Natural killer cell treated with Interleukin-12 subunit alpha and Interleukin-12 subunit beta and Interleukin-15 and Interleukin-18, amount 100 ng/mL, for 72 hours (primary cell): ENCODE measurements around the gene SANBR. TPM values are rescaled to one million over a fixed set of nuclear protein-coding genes. Genes with fewer than 3 reads are reported as not detected.

Experiments used
- ATAC-seq, 2 donors: fragments of 150-1000 bp; cut with Tn5 transposase in 1 of 2; sonication (Bioruptor Pico), chemical (Tn5 transposase) in 1 of 2; 2 replicates each; pipeline ENCODE4 v1.10.0; 2021
- DNase-seq: peaks from one replicate; pipeline ENCODE4 v3.0.0; 2022; ENCODE audit warnings: low spot score
- H3K27ac Mint-ChIP-seq, 2 donors: 1 replicate in 1 of 2; 2 replicates in 1 of 2; pipeline ENCODE4 v1.8.0; 2022; ENCODE audit warnings: mixed read lengths in 2 of 2, mild to moderate bottlenecking in 1 of 2, moderate library complexity in 1 of 2
- H3K27me3 Mint-ChIP-seq, 2 donors: 1 replicate in 1 of 2; 2 replicates in 1 of 2; pipeline ENCODE4 v1.8.0; 2022; ENCODE audit warnings: mixed read lengths in 2 of 2
- H3K36me3 Mint-ChIP-seq: one replicate; pipeline ENCODE4 v1.8.0; 2022; ENCODE audit warnings: mixed read lengths
- H3K4me1 Mint-ChIP-seq, 2 donors: 1 replicate in 1 of 2; 2 replicates in 1 of 2; pipeline ENCODE4 v1.8.0; 2022; ENCODE audit warnings: low read depth in 2 of 2, mixed read lengths in 2 of 2, mild to moderate bottlenecking in 1 of 2
- H3K4me3 Mint-ChIP-seq: one replicate; pipeline ENCODE4 v1.8.0; 2022; ENCODE audit warnings: mixed read lengths
- H3K9me3 Mint-ChIP-seq: 2 replicates; pipeline ENCODE4 v1.8.0; 2022; ENCODE audit warnings: mixed read lengths
- total RNA-seq, 2 donors: library from RNA; stranded (reverse); gene quantifications; one replicate each; pipeline ENCODE4 v1.2.3, GENCODE V29; 2022

The SANBR gene
- total RNA-seq, 2 donors from 2014 or later, result 1.8 to 4.7 TPM

DNA sequence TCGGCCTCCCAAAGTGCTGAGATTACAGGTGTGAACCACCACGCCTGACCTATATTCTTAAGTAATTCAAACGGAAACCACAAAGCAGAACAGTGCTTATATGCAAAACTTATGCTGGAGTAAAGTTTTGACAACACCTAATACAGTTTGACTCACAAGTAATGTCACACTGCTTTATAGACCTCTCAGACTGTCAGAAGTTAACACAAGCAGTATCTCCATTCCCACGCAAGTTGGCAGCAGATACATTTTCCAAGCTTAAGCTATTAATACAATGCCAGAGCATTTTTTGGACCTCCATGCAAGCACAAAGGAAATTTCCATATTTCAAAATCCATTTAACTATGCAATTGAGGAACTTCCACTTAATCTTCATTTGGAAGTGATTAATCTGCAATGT is 21.0 kb upstream of the SANBR start:
- H3K27me3 Mint-ChIP-seq, result no peaks in the 10 kb centered on the region
- no peak for DNase-seq
- H3K9me3 Mint-ChIP-seq, result no peaks in the 10 kb centered on the region
- H3K4me1 Mint-ChIP-seq, result peaks cover 16% of the 10 kb centered on the region in 2 donors
- ATAC-seq, result peak; percentile 40 to 79
- no peak overlapping the region for H3K4me3 Mint-ChIP-seq
- peaks cover 10% of the 10 kb centered on the region for H3K36me3 Mint-ChIP-seq
- H3K27ac Mint-ChIP-seq, result peak overlapping the region; percentile 3 to 57

DNA sequence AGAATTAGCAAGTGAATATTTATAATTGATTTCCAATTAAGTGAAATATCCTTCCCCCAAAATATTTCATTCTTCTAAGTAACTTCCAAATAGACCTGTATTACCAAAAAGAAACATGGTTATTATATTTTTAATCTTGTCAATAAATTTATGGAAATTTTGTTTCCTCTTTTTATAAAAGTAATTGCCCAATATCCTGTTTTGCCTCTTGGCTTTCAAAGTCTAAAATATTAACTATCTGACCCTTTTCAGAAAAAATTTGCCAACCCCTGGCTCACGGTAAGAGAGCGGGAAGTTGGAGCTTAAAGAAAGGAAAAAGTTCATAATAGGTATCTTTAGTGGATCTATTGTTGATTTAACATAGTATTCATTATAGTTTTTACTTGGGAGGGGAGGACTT is 20.4 kb upstream of the SANBR start:
- H3K4me3 Mint-ChIP-seq, result no peak overlapping the region
- H3K9me3 Mint-ChIP-seq, result no peaks in the 10 kb centered on the region
- peaks cover 15 to 16% of the 10 kb centered on the region in 2 donors for H3K4me1 Mint-ChIP-seq
- H3K27ac Mint-ChIP-seq, result no peak overlapping the region
- H3K27me3 Mint-ChIP-seq, result no peaks in the 10 kb centered on the region
- H3K36me3 Mint-ChIP-seq, result peaks cover 10% of the 10 kb centered on the region
- ATAC-seq, result no peak
- DNase-seq, result no peak

DNA sequence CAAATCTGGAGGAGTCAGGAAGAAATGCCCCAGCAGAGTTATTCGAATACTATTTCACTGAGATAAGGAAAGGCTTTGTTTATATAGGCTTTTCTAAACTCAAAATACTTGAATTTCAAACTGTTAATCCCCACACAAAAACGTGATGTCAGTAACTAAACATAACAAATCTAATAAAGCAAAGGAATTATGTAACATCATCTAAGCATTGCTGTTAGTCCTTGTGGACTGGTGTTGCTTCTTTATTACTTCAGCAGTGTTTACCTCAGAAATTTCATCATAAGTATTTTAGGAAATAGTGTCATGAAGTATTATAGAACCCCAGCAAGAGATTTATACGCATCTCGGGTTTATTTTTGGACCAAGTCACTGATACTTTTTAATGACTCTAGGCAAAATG is 19.7 kb upstream of the SANBR start:
- Mint-ChIP-seq H3K9me3 (no peaks in the 10 kb centered on the region), H3K4me1 (peaks cover 14 to 15% of the 10 kb centered on the region in 2 donors), H3K27ac (no peak overlapping the region), H3K4me3 (no peak overlapping the region), H3K36me3 (peaks cover 10% of the 10 kb centered on the region), H3K27me3 (no peaks in the 10 kb centered on the region)
- ATAC-seq (no peak), DNase-seq (no peak)

DNA sequence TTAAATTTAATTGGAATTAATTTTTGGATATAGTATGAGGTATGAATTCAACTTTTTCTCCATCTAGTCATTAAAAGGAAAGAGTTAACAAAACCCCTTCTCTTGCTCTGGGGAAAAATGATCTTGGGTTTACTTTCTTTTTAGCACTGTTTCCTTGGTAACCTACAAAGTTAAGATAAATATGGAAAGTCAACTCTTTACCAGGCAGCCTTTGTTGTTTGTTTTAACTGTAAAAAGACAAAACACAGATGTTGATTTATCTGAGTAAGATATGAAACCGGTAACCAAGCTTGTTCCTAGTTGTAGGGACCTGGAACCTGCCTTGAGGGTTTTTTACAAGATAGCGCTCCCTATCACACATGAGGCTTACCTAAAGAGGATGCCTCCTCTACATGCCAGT is 10.1 kb upstream of the SANBR start:
- Mint-ChIP-seq H3K27ac (no peak overlapping the region), H3K4me3 (no peak overlapping the region), H3K27me3 (no peaks in the 10 kb centered on the region), H3K9me3 (no peaks in the 10 kb centered on the region), H3K36me3 (peaks cover 4% of the 10 kb centered on the region), H3K4me1 (no peaks in the 10 kb centered on the region)
- ATAC-seq (no peak), DNase-seq (no peak)

DNA sequence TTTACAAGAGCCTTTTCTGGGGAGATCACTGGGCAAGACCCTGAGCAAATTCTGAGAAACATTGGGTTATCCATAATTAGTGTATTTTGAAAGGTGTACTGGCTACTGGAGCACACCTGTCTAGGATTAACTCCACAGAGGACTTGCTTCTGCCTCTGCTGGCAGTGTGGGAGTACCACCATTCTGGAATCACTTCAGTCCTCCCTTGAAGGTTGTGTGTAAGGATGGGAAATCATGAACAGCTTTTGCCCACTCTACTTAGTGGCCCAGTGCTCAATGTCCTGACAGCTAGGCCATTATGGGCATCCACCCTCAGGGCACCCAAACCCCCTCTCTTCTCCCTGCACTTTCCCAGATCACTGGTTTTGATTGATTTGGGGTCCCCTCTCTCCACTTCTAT is 8.1 kb upstream of the SANBR start:
- Mint-ChIP-seq H3K27me3 (no peaks in the 10 kb centered on the region), H3K36me3 (no peaks in the 10 kb centered on the region), H3K9me3 (no peaks in the 10 kb centered on the region), H3K27ac (no peak overlapping the region), H3K4me3 (no peak overlapping the region), H3K4me1 (no peaks in the 10 kb centered on the region)
- ATAC-seq (no peak), DNase-seq (no peak)

DNA sequence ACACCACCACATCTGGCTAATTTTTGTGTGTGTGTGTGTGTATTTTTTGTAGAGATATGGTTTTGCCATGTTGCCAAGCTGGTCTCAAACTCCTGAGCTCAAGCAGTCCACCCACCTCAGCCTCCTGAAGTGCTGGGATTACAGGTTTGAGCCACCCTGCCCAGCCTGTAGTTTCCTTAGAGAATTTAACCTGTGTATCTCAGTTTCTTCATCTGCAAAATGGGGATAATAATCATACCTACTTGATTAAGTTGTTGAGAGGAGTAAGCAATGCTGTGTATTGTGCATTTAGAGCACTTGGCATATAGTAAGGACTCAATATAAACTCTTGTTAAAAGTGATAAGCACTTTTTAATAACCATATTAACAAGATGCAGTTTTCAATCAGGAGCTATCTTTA is 6.3 kb upstream of the SANBR start:
- DNase-seq (no peak), ATAC-seq (no peak)
- H3K27ac Mint-ChIP-seq, result no peak overlapping the region
- H3K9me3 Mint-ChIP-seq, result no peaks in the 10 kb centered on the region
- no peaks in the 10 kb centered on the region for H3K4me1 Mint-ChIP-seq
- H3K27me3 Mint-ChIP-seq, result no peaks in the 10 kb centered on the region
- H3K4me3 Mint-ChIP-seq, result no peak overlapping the region
- H3K36me3 Mint-ChIP-seq, result no peaks in the 10 kb centered on the region

DNA sequence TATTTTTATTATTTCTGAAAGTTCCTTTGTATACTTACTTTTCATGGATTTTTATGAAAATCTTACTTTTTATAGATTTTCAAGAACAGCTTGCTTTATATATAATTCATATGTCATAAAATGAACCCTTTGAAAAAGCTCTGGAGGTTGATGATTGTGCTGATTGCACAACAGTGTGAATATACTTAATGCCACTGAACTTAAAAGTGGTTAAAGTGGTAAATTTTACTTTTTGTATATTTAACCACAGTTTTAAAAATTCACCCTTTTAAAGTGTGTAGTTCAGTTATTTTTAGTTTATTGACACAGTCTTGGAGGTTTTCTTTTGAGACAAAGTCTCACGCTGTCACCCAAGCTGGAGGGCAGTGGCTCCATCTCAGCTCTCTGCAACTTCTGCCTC is 8.4 kb downstream of the SANBR start:
- H3K36me3 Mint-ChIP-seq, result peaks cover 4% of the 10 kb centered on the region
- no peak overlapping the region for H3K27ac Mint-ChIP-seq
- DNase-seq, result no peak
- H3K4me1 Mint-ChIP-seq, result no peaks in the 10 kb centered on the region
- no peak overlapping the region for H3K4me3 Mint-ChIP-seq
- H3K9me3 Mint-ChIP-seq, result no peaks in the 10 kb centered on the region
- no peaks in the 10 kb centered on the region for H3K27me3 Mint-ChIP-seq
- no peak for ATAC-seq

DNA sequence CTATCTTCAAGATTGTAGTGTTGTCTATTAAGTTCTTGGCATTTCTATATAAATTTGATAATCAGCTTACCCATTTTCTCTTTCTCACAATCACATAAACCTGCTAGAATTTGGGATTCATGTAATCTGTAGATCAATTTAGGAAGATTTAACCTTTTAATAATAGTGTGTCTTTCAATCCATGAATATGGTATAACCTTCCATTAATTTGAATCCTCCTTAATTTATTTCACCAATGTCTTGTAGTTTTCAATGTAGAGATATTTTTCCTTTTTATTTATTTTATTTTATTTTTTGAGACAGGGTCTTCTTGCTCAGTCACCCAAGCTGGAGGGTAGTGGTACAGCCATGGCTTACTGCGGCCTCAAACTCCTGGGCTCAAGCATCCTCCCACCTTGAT is 20.2 kb downstream of the SANBR start:
- no peak for DNase-seq
- Mint-ChIP-seq H3K4me3 (no peak overlapping the region), H3K27me3 (no peaks in the 10 kb centered on the region), H3K4me1 (no peaks in the 10 kb centered on the region), H3K9me3 (no peaks in the 10 kb centered on the region), H3K36me3 (no peaks in the 10 kb centered on the region), H3K27ac (no peak overlapping the region)
- no peak for ATAC-seq

DNA sequence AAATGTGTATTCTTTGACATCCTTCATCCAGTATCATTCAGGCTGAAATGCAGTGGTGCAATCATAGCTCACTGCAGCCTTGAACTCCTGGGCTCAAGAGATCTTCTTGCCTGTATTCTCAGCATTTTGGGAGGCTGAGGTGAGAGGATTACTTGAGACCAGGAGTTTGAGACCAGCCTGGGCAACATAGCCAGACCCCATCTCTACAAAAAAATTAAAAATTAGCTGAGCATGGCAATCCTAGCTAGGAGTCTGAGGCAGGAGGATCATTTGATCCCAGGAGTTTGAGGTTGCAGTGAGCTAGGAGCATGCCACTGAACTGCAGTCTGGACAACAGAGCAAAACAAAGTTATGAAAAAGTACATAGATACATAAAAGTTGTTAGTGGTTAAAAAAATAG is 24.1 kb downstream of the SANBR start:
- ATAC-seq (no peak), DNase-seq (no peak)
- no peaks in the 10 kb centered on the region for H3K36me3 Mint-ChIP-seq
- H3K27me3 Mint-ChIP-seq, result no peaks in the 10 kb centered on the region
- H3K4me3 Mint-ChIP-seq, result no peak overlapping the region
- H3K4me1 Mint-ChIP-seq, result no peaks in the 10 kb centered on the region
- H3K27ac Mint-ChIP-seq, result no peak overlapping the region
- H3K9me3 Mint-ChIP-seq, result no peaks in the 10 kb centered on the region

DNA sequence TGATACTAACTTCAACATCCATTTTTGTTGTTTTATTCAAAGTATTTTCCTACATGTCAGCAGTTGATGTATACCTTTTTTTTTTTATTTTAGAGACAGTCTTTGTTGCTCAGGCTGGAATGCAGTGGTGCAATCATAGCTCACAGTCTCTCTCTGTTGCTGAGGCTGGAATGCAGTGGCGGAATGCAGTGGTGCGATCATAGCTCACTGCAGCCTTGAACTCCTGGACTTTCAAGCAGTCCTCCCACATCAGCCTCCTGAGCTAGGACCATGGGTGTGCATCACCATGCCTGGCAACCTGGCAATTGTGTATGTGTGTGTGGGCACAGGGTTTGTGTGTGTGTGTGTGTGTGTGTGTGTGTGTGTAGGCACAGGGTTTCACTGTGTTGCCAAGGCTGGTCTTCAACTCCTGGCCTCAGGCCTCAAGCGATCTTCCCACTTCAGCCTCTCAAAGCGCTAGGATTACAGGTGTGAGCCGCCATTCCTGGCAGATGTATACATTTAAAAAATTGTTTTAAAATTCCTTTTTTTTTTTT is 24.8 kb downstream of the SANBR start:
- H3K9me3 Mint-ChIP-seq, result no peaks in the 10 kb centered on the region
- no peak overlapping the region for H3K27ac Mint-ChIP-seq
- H3K4me3 Mint-ChIP-seq, result no peak overlapping the region
- no peaks in the 10 kb centered on the region for H3K36me3 Mint-ChIP-seq
- H3K27me3 Mint-ChIP-seq, result no peaks in the 10 kb centered on the region
- ATAC-seq (no peak), DNase-seq (no peak)
- no peaks in the 10 kb centered on the region for H3K4me1 Mint-ChIP-seq

DNA sequence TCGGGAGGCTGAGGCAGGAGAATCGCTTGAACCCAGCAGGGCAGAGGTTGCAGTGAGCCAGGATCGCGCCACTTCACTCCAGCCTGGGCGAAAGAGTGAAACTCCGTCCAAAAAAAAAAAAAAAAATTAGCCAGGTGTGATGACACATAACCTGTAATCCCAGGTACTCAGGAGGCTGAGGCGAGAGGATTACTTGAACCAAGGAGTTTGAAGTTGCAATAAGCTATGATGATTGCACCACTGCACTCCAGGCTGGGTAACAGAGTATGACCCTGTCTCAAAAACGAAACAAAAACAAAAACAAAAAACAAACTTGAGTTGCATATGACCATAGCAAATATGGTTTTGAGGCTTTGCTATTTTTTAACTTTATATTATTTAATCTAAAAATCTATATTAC is 25.8 kb downstream of the SANBR start:
- no peaks in the 10 kb centered on the region for H3K36me3 Mint-ChIP-seq
- H3K27me3 Mint-ChIP-seq, result no peaks in the 10 kb centered on the region
- no peak for ATAC-seq
- H3K9me3 Mint-ChIP-seq, result no peaks in the 10 kb centered on the region
- no peak overlapping the region for H3K4me3 Mint-ChIP-seq
- no peaks in the 10 kb centered on the region for H3K4me1 Mint-ChIP-seq
- no peak overlapping the region for H3K27ac Mint-ChIP-seq
- DNase-seq, result no peak

DNA sequence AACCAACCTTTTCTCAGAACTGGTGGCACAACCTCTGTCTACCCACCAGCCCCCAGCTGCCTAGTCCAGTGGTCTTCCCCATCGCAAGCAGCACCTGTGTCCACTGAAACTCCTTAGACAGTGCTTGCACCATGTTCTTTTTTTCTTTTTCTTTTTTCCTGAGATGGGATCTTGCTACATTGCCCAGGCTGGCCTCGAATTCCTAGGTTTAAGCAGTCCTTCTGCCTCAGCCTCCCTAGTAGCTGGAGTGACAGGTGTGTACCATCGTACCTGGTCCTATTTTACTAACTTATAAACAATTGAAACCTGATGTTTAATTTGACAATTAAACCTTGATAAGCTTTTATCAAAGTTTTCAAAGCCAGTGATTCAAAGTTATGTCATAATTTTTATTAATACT is 30.8 kb downstream of the SANBR start:
- DNase-seq, result no peak
- H3K9me3 Mint-ChIP-seq, result no peaks in the 10 kb centered on the region
- ATAC-seq, result no peak
- H3K27me3 Mint-ChIP-seq, result no peaks in the 10 kb centered on the region
- H3K4me3 Mint-ChIP-seq, result no peak overlapping the region
- H3K36me3 Mint-ChIP-seq, result no peaks in the 10 kb centered on the region
- no peaks in the 10 kb centered on the region for H3K4me1 Mint-ChIP-seq
- H3K27ac Mint-ChIP-seq, result no peak overlapping the region

DNA sequence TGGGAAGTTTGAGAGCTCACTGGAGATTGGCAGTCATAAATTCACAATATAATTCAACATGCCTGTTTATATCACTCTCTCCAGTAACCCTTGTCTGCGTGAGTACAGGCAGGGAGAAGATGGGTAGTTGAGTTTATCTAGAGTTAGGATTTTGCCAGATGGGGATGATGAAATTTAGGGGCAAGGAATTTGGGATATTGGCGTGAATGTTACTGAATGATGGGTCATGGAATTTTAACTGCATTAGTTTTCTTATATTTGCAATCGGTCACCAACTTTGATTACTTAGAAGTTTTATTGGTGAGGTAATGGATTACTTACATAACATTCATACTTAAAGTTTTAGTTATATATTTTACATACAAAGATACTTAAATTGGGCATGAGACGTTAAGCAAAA is 35.1 kb downstream of the SANBR start:
- no peaks in the 10 kb centered on the region for H3K9me3 Mint-ChIP-seq
- no peak overlapping the region for H3K27ac Mint-ChIP-seq
- no peaks in the 10 kb centered on the region for H3K27me3 Mint-ChIP-seq
- no peaks in the 10 kb centered on the region for H3K4me1 Mint-ChIP-seq
- DNase-seq (no peak), ATAC-seq (no peak)
- peaks cover 4% of the 10 kb centered on the region for H3K36me3 Mint-ChIP-seq
- no peak overlapping the region for H3K4me3 Mint-ChIP-seq

DNA sequence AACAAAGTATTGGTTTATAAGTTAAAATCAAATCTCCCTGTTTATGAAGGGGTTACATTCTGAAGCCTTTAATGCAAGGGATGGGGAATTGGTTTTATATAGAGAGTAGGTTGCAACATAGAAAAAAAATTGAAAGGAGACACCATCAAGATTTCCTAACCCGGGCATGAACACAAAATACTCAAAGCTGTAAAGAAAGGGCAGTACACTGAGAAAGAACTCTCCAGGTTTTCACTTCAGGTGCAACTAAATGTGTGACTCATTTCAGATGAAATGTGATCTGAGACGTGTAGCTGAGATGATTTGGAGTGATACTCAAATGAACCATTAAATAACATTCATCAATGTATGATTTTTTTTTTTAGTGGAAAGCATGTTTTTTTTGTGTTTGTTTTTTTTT is 43.6 kb downstream of the SANBR start:
- no peak for DNase-seq
- H3K27ac Mint-ChIP-seq, result no peak overlapping the region

DNA sequence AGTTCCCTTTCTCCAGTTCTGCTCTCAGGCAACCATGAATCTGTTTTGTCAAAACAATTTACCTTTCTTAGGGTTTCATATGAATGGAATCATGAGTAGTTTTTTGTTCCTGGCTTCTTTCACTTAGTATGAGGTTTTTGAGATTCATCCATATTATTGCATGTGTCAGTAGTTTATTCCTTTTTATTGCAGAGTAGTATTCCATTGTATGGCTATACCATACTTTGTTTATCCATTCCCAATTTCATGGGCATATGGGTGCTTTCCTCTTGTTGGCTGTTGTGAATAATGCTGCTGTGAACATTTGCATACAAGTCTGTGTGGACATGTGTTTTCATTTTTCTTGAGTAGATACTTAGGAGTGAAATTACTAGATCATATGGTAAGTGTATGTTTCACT is 46.0 kb downstream of the SANBR start:
- no peak overlapping the region for H3K4me3 Mint-ChIP-seq
- peaks cover 4% of the 10 kb centered on the region for H3K36me3 Mint-ChIP-seq

More for the DNA sequence above, 43.6 kb downstream of the SANBR start:
- H3K9me3 Mint-ChIP-seq, result no peaks in the 10 kb centered on the region
- ATAC-seq, result no peak
- H3K27me3 Mint-ChIP-seq, result no peaks in the 10 kb centered on the region
- H3K36me3 Mint-ChIP-seq, result peaks cover 4% of the 10 kb centered on the region
- H3K4me1 Mint-ChIP-seq, result no peaks in the 10 kb centered on the region
- H3K4me3 Mint-ChIP-seq, result no peak overlapping the region

More for the DNA sequence above, 46.0 kb downstream of the SANBR start:
- Mint-ChIP-seq H3K4me1 (no peaks in the 10 kb centered on the region), H3K9me3 (no peaks in the 10 kb centered on the region), H3K27ac (no peak overlapping the region), H3K27me3 (no peaks in the 10 kb centered on the region)
- ATAC-seq, result no peak
- DNase-seq, result no peak
